GM19455 (cell line): ENCODE measurements around the gene OGFOD2.

Experiments
- ATAC-seq: cut with Tn5 transposase; IDR thresholded peaks from one replicate; pipeline ENCODE4 v1.9.1; 2021; ENCODE audit not compliant: unreplicated experiment

OGFOD2 gene

DNA sequence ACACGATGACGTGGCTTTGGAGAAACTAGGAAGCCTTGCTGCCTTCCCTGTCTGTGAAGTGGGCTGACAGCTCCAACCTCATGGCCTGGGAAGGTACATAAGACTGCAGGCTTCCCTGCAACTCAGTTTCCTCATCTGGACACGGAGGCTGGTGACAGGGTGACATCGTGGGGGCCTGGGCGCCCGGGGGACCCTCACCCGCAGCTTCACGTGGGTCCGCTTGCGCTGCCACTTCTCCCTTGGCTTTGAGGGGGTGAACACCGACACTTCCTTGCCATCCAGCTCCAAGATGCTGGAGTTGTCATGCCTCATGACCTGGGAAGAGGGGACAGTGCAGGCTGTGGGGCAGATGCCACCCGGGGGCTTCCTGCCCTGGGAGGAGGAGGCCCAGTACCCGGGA is 13.0 kb downstream of the OGFOD2 start:
- ATAC-seq, result no peak

DNA sequence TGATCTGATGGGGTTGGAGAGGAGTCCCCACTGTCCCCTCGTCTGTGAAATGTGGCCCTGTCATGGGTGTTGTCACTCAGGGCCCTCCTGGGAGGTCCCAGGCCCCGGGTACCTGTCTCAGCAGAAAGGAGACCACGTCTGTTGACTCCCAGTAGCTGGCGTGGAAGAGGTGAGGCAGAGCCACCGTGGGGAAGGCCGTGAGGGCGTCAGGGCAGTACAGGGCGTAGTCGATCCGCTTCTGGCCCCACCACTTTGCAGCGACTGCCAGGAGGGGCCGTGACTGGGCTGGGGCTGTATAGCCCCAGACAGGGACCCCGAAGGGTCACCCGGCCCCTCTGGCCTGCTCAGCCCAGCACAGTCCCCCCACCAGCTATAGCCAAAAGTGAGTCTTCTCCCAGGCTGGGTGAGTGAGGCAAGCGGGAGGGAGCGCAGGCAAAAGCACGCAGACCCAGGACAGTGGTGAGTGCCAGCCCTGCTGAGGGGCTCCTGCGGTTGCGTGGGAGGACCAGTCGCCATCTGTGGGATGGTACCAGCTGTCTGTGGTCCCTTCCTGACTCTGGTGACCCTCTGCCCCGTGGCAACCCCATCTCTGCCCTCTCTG is 13.7 kb downstream of the OGFOD2 start:
- ATAC-seq, result no peak

DNA sequence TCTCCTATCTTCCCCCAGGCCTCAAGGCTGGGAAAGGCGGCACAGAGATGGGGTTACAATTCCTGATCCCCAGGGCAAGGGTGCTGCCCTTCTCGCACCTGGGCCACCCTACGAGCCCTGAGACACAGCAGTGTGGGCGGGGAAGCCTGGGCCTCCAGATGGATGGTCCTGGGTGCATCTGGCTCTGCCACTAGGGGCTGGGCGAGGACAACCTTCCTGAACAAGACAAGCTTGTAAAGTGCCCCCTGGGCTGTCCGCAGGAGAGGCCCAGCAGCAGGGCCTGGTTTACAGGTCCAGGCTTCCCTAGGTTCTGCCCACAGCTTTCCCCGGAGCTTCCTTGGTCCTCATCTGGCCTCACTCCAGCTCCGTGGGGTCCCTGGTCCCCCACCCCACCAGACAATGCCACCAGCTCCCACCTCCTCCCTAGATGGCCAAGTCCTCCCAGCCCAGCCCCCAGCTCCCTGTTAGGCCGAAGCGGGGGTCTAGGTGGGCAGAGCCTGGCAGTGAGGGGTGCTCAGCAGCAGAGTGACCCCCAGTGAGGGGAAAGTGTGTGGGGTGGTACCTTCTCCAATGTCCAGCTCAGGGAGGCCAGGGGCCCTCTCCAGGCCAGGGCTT is 14.3 kb downstream of the OGFOD2 start:
- no peak for ATAC-seq

DNA sequence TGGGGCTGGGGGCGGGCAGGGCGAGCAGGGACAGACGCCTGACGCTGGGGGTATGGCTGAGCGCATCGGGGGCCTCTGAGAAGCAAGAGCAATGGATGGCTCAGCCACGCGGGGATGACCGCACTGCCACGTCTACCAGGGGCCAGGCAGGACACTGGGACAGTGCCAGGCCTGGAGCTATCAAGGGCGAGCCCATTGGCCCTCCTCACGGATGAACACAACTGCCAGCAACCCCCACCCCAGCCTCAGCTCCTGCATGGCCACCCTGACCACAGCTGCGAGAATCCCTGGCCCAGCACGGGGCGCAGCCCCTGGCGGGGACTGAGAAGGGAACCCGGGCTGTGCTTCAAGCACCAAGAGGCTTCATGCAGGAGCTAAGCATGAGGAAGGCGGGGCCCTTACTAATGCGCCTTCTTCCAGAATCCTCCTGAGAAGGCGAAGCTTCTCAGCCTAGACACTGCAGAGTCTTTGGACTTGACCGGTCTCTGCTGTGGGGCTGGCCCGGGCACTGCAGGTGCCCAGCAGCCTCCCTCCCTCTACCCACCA is 14.9 kb downstream of the OGFOD2 start:
- no peak for ATAC-seq

DNA sequence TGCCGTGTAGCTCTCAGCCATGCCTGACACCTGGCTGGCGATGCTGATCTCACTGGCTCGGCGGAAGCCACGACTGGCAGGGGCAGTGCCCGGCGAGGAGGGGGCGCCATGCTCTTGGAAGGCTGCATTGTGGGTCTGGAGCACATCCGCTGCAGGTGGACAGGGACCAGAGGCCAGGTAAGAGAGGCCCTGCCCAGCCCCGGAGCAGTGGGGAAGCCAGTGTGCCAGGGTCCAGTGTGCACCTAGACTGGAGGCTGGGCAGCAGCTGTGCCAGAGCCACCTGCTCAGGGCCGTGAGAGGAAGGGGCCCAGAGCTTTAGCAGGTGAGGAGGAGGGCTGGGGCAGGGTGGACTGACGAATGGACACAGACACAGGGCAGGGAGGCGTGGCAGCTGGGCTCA is 15.5 kb downstream of the OGFOD2 start:
- no peak for ATAC-seq

DNA sequence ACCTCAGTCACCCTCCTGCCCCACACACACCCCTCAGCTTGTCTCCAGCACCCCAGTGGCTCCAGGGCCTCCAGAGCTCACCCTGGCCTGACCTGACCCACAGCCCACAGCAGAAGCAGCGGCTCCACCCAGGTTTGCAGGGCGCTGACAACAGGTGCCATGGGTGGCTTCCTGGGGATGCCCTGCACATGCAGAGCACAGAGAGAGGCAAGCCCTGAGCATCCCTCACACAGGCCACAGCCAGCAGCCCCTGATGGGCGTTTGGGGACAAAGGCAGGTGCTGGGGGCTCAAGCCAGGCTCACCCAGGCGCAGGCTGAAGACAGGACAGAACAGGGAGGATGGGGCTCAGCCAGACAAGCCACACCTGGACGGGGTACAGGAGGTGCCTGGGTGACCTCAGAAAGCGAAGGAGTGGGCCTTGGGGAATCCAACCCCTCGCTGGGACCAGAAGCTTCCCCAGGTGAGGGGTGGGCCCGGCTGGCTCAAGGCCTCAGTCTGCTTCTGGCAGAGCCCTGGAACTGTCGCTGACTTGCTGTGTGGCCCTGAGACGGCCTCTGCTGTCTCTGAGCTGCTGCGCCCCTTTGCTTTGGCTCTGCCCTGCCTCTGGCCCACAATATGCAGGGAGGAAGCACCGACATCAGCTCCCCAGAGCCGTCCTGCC is 16.0 kb downstream of the OGFOD2 start:
- ATAC-seq, result no peak

DNA sequence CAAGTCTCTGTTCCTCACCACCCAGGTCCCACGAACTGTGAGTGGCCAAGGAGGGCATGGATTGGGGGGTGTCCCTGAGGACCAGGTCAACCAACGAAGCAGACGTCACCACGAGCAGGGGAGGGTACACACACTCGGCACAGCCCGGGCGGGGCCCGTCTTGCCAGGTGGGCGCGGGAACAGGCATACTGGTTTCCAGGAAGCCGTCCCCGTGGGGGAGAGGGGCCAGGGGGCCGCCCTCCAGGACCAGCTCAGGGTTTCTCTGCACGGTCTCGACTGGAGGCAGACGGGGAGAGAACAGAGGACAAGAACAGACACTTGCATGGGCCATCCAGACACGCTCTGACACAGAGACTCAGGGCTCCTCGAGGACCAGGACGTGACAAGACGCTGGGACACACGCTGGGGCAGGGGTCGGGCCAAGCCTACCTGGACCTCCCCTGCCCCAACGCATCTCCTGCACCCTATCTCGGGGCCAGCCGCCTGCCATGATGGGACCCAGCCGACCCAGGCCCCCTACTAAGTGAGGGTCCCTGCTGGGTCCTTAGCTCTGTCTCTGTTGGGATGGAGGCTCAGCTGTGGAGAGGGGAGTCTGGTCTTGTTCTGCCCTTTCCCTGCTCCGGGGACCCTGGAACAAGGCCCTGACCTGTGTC is 16.7 kb downstream of the OGFOD2 start:
- ATAC-seq, result no peak

DNA sequence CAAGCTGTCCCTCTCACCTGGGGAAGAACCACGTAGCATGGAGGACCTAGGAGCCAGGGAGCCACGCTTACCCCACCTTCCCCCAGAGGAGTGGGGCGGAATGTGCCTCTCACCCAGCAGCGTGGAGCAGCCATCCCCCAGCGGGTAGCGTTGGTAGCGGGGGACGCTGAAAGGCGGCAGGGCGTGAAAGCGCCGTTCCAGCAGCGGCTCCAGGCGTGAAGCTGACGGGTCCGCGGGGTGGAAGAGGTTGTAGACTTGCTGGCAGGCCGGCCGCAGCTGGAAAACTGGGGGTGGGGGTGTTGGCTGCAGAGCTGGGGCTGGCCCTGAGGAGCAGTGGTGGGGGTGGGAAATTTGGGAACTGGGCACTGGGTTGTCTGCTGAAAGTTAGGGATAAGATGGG is 17.3 kb downstream of the OGFOD2 start:
- ATAC-seq, result no peak

DNA sequence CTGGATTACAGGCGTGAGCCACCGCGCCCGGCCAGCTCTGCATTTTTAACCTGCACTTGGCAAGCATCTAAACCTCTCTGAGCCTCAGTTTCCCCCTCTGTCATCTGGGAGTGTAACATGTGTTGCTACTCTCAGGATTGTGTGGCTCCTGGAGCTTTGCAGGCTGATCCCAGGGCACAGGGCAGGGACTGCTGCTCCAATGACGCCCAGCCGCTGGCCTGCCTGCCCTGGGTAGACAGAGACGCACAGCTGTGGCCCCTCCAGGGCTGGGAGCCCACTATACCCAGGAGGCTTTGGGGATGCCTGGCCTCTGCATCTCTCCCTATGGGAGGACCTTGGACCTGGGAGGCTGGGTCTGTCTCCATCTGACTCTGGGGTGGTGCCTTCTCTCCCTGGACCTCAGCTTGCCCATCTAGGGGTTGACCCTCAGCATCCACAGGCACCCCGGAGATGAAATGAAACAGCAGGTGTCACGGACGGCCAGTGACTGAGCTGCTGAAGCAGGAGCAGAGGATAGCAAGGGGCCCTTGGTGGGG is 19.2 kb downstream of the OGFOD2 start:
- no peak for ATAC-seq

DNA sequence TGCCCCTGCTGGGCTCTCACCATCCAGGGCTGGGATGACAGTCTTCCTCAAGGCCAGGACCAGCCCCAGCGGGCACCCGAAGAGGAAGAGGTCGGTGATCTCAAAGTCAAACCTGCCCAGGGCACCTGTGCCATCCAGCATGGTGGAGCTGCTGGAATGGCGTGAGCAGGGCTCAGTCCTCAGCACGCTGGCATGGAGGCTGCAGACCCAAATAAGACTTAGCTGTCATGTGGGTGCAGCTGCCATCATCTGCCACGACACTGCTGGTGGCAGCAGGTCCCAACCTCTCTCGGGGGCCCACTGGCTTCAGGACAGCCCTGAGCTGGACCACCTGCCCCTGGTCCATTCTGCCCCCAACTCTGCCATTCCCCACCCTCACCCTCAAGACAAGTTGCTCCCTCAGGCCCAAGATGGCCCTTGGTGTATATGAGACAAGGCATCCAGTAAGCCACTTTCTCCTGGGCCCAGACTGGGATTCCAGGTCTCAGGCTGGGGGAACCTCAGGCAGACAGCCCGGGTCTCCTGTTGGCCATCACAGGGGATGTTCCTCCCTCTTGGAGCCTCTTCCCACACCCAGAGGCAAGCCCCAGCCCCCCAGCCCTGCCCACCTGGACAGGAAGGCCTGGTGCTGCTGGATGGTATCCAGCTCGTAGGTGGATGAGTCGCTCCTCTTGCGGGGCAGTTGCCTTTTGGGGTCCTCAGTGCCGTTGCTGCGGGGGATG is 19.9 kb downstream of the OGFOD2 start:
- no peak for ATAC-seq

DNA sequence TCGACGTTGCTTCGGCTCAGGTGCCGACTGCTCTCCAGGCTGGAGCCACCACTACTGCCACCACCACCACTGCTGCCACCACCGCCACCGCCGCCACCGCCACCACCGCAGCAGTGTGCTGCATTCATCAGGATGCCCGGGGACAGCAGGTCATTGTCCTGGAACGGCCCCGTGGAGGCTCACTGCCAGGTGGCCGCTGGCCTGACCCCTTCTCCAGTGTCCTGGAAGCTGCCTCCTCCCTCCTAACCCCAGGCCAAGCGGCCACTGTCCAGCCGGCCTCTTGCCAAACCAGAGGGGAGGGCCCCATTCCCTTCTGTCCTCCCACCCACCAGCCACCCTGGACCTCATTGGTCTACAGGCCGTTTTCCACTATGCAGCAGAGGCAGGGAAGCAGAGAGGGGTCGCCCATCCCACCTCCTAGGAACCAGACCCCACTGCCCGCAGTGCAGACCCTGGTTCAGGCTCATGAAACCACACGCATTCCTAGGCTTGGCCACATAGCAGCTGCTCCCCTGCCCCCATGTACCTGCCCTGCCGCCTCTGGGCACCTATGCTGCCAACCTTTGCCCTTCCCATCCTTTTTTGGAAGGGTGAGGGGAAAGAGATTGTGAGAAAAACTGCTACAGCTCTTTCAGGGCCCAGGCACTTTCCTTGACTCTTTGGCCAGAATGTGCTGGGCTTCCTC is 20.6 kb downstream of the OGFOD2 start:
- ATAC-seq, result no peak

DNA sequence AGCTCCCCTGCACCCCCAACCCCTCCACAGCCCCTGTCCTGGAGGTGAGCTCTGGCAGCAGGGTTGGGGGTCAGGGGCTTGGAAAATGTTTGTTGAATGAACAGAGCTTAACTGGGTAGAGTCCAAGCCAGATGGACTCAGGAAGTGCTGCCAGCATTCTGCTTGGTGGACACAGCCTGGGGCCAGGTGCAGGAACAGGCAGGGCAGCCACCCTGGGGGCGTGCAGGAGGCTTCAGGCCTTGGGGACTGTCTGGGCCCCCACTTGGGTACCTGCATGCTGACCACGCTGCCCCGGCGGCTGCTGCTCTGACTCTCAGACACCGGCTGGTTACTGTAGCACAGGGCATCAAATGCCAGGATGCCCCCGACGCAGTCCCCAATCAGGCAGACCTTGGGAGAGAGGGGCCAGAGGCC is 21.2 kb downstream of the OGFOD2 start:
- ATAC-seq, result no peak

DNA sequence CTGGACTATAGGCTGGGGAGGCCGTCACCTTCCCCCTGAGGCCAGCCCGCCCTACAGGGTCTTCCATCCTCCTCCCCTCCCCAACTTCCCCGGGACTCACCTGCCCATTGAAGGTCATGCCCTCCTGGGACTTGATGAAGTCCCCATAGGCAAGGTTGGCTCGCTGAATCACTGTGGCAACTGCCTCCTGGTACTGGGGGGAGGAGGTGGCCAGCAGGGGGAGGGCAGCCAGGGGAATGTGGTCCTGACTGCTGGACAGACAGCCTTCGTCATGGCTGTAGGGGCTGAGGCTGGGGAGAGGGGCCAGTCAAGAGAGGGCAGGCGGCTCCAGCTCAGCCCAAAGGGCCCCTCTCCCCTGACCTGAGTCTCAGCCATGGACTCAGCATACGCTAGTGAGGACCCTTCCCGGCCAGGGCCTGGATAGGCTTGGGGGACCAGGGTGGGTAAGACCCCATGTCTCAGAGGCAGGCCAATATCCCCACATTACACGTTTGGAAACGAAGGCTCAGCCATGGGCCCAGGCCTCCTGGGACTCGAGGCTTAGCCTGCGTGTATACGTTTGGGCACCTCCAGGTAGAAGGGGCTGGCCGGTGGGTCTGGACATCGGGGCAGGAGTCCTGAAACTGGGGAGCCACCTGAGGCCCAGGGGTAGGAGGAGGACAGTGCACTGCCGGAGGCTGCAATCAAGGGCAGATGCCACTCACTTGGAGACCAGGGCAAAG is 21.7 kb downstream of the OGFOD2 start:
- no peak for ATAC-seq

DNA sequence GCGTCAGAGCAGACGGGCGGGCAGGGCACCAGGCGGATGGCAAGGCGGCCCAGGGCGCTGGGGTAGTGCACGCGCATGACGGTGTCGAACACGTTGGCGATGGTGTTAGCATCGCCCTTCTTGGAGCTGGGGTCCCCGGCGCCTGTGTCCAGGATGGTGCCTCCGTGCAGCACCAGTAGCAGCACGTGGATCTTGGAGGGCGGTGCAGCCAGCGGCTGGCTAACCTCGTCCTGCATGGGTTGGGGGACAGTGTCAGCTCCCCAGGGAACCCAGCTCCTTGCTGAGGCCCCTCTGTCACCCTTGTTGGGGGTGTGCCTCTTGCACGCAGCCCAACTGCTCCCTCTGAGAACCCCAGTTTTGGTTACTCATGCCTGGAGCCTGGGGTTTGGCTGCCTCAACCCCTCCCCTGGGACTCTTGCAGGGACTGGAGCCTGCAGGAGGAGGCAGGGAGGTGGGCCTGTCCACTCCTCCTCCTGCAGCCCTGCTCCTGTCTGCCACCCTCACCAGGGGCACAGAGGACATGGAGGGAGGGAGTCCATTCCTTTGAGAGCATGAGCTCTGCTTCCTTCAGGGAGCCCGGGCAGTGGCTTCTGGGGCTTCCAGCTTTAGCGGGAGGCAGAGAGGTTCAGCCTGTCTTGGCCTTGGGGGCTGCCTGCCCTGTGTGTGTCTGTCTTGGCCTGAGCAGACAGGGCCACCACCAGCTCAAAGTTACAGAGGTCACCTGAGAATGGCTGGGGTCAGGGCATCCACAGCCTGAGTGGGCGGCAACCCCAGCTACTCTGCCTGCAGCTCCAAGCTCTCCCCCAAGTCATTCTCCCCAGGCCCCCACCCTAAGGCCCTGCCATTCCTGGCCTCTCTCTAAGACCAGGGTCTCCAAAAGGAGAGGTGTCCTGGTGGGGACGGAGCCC is 22.6 kb downstream of the OGFOD2 start:
- no peak for ATAC-seq

DNA sequence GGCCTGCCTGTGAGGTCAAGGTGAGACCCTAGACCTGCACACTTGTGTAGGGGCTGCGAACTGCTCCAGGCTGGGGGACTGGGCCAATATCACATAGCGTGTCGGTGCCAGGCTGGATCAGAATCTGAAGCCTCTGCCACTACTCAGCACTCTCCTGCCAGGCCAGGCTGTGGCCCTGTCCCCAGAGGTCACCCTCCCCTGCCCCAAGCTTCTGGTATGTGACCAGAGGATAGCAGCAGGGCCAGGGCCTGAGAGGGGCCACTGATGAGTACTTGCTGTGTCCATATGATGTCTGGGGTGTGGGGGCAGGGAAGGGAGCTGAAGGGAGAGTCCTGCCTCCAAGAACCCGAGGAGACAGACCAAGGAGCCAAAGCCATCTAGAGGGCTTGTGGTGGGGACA is 23.3 kb downstream of the OGFOD2 start:
- no peak for ATAC-seq

DNA sequence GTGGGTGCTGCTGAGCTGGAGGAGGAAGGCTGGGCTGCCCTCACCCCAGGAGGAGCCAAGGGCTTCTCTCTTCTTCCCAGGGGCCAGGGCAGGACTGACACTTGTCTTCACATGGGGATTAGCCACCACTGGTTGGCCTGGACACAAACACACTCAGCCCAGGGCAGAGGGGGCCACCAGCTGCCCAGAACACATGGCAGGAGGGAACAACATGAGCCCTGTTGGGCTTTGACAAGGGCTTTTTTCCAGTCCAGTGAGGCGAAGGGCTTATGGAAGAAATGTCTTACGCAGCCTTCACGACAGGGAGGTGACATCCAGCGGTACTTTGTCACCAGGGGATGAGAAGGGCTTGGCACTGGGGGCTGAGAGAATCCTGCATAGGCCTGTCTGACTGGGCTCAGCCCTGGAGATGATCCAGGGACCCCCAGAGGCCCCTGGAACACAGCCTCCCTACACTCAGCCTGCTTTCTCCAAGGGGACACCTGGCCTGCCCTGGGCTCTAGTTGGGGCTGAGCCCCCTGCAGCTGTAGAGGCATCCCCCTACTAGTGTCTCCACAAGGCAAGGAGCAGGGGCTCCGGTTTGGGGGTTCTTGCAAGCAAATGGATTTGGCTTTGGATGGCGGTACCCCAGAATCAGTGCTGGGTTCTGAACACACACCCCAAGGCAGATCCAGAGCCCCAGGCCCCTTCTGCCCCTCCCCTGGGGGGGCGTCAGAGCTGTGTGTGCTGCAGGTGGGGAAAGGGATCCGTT is 24.3 kb downstream of the OGFOD2 start:
- ATAC-seq, result no peak

DNA sequence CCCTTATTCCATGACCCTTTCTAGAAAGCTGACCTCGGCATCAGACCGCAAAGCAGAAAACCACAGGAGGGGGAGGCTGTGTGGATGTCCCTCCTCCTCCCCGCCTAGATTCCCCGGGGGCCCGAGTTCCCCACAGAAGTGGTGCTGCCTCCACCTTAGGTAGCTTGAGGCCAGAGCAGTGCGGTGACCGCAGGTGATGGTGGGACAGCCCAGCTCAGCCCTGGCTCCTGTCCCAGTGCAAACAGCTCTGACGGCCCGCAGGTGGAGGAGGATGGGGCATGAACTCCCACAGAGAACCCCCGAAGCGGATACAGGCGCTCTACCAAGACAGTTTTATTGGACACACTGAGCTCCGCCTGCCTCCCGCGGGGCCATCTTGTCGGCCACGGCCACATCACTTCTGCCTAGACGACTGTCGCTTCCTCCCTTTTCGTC is 25.0 kb downstream of the OGFOD2 start:
- no peak for ATAC-seq

DNA sequence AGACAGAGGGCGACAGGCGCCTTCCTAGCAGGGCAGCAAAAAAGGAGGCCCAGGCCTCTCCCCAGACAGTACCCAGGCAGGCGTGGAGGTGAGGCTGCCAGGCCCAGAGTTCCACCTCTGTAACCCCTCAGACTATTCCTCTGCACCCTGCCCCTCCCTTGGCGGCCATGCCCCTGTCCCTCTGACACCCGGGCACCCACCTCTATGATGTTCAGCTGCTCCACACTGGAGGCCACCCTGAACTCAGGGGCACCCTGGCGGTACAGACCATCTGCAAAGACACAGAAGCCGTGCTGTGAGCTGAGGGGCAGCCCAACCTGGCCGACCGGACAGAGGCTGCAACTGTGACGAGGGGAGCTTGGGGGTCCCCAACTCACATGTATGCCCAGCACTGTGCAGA is 25.5 kb downstream of the OGFOD2 start:
- ATAC-seq, result no peak
